ENCODE data around the gene UMOD. TPM values are rescaled to one million over a fixed set of nuclear protein-coding genes. Genes with fewer than 3 reads are reported as not detected.

UMOD gene
- total and polyA plus RNA-seq, 9 of the 15 experiments (the other 6 are each of a cell fraction or from before 2014, with no cell fraction given): not detected

- no peak for DNase-seq (ENCODE audit: extremely low read depth in 1 of 4, low spot score in 3 of 4)
- no peaks in the 10 kb centered on the region for H3K9me1 ChIP-seq (ENCODE audit: control insufficient read depth, insufficient read depth, low read length)
- no peaks in the 10 kb centered on the region for H3K4me1 ChIP-seq (replicated peaks in 1 of 2; ENCODE audit: control insufficient read depth in 2 of 2, insufficient read depth in 2 of 2, low read length in 2 of 2)
- H3K9me3 ChIP-seq (replicated peaks; ENCODE audit: control insufficient read depth, insufficient read depth, low read depth, low read length): no peaks in the 10 kb centered on the region
- no peaks in the 10 kb centered on the region for H3K36me3 ChIP-seq (ENCODE audit: control insufficient read depth, insufficient read depth, low read length)
- ChIA-PET CTCF (ENCODE audit: low intra/inter-chr PET ratio) (no interaction called here), POLR2A (interaction anchor here (0.6 kb wide), 1 partner anchor 180 kb away, joined by 4 read pairs; no protein-coding TSS in a partner anchor)
- H3K4me2 ChIP-seq (ENCODE audit: insufficient read depth, low read length): no peak overlapping the region
- in situ Hi-C loops (cut with MboI) (no loop called here), intact Hi-C loops (cut with micrococcal nuclease) (no loop called here)
- H2AFZ ChIP-seq (ENCODE audit: low read depth, low read length): no peak overlapping the region
- 4% methylated on average over 1 of the region's 1 CpG for WGBS (ENCODE audit: insufficient coverage, low coverage, missing lambda C conversion rate)
- H4K20me1 ChIP-seq (replicated peaks; ENCODE audit: control insufficient read depth, insufficient read depth, low read length): no peaks in the 10 kb centered on the region
- H3K27ac ChIP-seq (ENCODE audit: extremely low read depth, low read depth, low read length): no peak overlapping the region
- H3K9ac ChIP-seq (ENCODE audit: insufficient read depth in 1 of 2, low read depth in 2 of 2, low read length in 2 of 2): no peak overlapping the region
- ATAC-seq: no peak
- no peaks in the 10 kb centered on the region for H3K79me2 ChIP-seq (ENCODE audit: control insufficient read depth, insufficient read depth, low read length)
- no peak overlapping the region for H3K4me3 ChIP-seq
- no peak for FAIRE-seq
- H3K27me3 ChIP-seq (ENCODE audit: control insufficient read depth in 2 of 2, insufficient read depth in 2 of 2, low read length in 2 of 2): peaks cover 0 to 4% of the 10 kb centered on the region in 2 experiments; a peak in 1 of 5 replicates
- BruUV-seq (replicated peaks): no TSS peak
- TF ChIP-seq, protein P1, sequence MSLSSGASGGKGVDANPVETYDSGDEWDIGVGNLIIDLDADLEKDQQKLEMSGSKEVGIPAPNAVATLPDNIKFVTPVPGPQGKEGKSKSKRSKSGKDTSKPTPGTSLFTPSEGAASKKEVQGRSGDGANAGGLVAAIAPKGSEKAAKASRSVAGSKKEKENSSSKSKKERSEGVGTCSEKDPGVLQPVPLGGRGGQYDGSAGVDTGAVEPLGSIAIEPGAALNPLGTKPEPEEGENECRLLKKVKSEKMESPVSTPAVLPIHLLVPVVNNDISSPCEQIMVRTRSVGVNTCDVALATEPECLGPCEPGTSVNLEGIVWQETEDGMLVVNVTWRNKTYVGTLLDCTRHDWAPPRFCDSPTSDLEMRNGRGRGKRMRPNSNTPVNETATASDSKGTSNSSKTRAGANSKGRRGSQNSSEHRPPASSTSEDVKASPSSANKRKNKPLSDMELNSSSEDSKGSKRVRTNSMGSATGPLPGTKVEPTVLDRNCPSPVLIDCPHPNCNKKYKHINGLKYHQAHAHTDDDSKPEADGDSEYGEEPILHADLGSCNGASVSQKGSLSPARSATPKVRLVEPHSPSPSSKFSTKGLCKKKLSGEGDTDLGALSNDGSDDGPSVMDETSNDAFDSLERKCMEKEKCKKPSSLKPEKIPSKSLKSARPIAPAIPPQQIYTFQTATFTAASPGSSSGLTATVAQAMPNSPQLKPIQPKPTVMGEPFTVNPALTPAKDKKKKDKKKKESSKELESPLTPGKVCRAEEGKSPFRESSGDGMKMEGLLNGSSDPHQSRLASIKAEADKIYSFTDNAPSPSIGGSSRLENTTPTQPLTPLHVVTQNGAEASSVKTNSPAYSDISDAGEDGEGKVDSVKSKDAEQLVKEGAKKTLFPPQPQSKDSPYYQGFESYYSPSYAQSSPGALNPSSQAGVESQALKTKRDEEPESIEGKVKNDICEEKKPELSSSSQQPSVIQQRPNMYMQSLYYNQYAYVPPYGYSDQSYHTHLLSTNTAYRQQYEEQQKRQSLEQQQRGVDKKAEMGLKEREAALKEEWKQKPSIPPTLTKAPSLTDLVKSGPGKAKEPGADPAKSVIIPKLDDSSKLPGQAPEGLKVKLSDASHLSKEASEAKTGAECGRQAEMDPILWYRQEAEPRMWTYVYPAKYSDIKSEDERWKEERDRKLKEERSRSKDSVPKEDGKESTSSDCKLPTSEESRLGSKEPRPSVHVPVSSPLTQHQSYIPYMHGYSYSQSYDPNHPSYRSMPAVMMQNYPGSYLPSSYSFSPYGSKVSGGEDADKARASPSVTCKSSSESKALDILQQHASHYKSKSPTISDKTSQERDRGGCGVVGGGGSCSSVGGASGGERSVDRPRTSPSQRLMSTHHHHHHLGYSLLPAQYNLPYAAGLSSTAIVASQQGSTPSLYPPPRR (CRISPR knock-in tag; IDR thresholded peaks at IDR 0.05; ENCODE audit: borderline replicate concordance): no peak
- TF ChIP-seq FOS (IDR thresholded peaks at IDR 0.05; ENCODE audit: extremely low read depth, insufficient read length) (no peak), ZFP36 (IDR thresholded peaks at IDR 0.05; ENCODE audit: low read depth, low read length, partially characterized antibody) (no peak), SREBF1 (IDR thresholded peaks at IDR 0.05; ENCODE audit: borderline replicate concordance, low read depth, low read length) (no peak), MED1 (CRISPR knock-in tag; IDR thresholded peaks at IDR 0.05; ENCODE audit: borderline replicate concordance) (no peak), NFXL1 (CRISPR knock-in tag; IDR thresholded peaks at IDR 0.05) (no peak), PKNOX1 (IDR thresholded peaks at IDR 0.05) (no peak), KLF10 (CRISPR knock-in tag; IDR thresholded peaks at IDR 0.05) (no peak), ZNF316 (IDR thresholded peaks at IDR 0.05) (no peak)
- TF ChIP-seq, protein P2, sequence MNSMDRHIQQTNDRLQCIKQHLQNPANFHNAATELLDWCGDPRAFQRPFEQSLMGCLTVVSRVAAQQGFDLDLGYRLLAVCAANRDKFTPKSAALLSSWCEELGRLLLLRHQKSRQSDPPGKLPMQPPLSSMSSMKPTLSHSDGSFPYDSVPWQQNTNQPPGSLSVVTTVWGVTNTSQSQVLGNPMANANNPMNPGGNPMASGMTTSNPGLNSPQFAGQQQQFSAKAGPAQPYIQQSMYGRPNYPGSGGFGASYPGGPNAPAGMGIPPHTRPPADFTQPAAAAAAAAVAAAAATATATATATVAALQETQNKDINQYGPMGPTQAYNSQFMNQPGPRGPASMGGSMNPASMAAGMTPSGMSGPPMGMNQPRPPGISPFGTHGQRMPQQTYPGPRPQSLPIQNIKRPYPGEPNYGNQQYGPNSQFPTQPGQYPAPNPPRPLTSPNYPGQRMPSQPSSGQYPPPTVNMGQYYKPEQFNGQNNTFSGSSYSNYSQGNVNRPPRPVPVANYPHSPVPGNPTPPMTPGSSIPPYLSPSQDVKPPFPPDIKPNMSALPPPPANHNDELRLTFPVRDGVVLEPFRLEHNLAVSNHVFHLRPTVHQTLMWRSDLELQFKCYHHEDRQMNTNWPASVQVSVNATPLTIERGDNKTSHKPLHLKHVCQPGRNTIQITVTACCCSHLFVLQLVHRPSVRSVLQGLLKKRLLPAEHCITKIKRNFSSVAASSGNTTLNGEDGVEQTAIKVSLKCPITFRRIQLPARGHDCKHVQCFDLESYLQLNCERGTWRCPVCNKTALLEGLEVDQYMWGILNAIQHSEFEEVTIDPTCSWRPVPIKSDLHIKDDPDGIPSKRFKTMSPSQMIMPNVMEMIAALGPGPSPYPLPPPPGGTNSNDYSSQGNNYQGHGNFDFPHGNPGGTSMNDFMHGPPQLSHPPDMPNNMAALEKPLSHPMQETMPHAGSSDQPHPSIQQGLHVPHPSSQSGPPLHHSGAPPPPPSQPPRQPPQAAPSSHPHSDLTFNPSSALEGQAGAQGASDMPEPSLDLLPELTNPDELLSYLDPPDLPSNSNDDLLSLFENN (IDR thresholded peaks at IDR 0.05; ENCODE audit: low read depth in 2 of 2, low read length in 2 of 2): no peak
- TF ChIP-seq, protein P3, sequence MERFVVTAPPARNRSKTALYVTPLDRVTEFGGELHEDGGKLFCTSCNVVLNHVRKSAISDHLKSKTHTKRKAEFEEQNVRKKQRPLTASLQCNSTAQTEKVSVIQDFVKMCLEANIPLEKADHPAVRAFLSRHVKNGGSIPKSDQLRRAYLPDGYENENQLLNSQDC (CRISPR knock-in tag; IDR thresholded peaks at IDR 0.05): no peak
- TF ChIP-seq, protein P4, sequence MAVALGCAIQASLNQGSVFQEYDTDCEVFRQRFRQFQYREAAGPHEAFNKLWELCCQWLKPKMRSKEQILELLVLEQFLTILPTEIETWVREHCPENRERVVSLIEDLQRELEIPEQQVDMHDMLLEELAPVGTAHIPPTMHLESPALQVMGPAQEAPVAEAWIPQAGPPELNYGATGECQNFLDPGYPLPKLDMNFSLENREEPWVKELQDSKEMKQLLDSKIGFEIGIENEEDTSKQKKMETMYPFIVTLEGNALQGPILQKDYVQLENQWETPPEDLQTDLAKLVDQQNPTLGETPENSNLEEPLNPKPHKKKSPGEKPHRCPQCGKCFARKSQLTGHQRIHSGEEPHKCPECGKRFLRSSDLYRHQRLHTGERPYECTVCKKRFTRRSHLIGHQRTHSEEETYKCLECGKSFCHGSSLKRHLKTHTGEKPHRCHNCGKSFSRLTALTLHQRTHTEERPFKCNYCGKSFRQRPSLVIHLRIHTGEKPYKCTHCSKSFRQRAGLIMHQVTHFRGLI (CRISPR knock-in tag; IDR thresholded peaks at IDR 0.05): no peak
Measured at GRCh38 chr16:20334396-20334795, 18.1 kb downstream of the UMOD start.
